Right ventricle myocardium superior (tissue), 1 donor: ENCODE measurements around the gene BORCS5. TPM values are rescaled to one million over a fixed set of nuclear protein-coding genes. Genes with fewer than 3 reads are reported as not detected.

Experiments
- ATAC-seq: fragments of 200-7000 bp; cut with Tn5 transposase; one replicate; pipeline ENCODE4 v1.9.1; 2020; ENCODE audit warnings: mild to moderate bottlenecking; ENCODE audit not compliant: poor library complexity
- DNase-seq: peaks from one replicate; pipeline ENCODE4 v3.0.0-alpha.2; 2020
- intact Hi-C: fragments of 100-400 bp; cut with DNase I; formaldehyde crosslinking; loops from one replicate; pipeline ENCODE4 v1.11.2; 2022
- total RNA-seq: library from RNA; stranded (reverse); fragmentation: NEBNext Ultra II Directional; extraction: Animal tissue kit (Norgen Biotek cat#: 25700); gene quantifications from one replicate; pipeline ENCODE4 v1.2.1, GENCODE V29; 2021
- donor health status: DM: no; HTN: yes; CAD: no; lungs with severe emphysema.

Gene BORCS5
- total RNA-seq, 1 donor from 2014 or later: 7.8 TPM

GRCh38 chr12:12513416-12514006 lies 156.6 kb downstream of the BORCS5 start:
- ATAC-seq: no peak
- intact Hi-C loops: no loop called here
- no peak for DNase-seq

GRCh38 chr12:12518464-12518845 lies 161.6 kb downstream of the BORCS5 start:
- intact Hi-C loops: no loop called here
- ATAC-seq: peak; percentile 33
- DNase-seq: no peak

GRCh38 chr12:12518919-12519318 lies 162.0 kb downstream of the BORCS5 start:
- DNase-seq: no peak
- ATAC-seq: no peak
- intact Hi-C loops: no loop called here

Other genes starting within 250 kb of the BORCS5 start
- gene LRP6, start 90.0 kb upstream of the BORCS5 start, total RNA-seq: 22.8 TPM
- 7.9 TPM for gene MANSC1, start 6.8 kb upstream of the BORCS5 start, total RNA-seq
- gene DUSP16, start 205.8 kb downstream of the BORCS5 start, total RNA-seq: 12.5 TPM